H1 (cell line): ENCODE measurements around the gene DMBX1. TPM values are rescaled to one million over a fixed set of nuclear protein-coding genes. Genes with fewer than 3 reads are reported as not detected.
A peak's percentile ranks its signal among the peaks of the same experiment; 100 is the strongest.

ENCODE experiments used
- CTCF ChIA-PET: fragments of 300-600 bp; sonication (Branson Sonifier 250); formaldehyde crosslinking; loops from one replicate; lab custom pipeline; 2021; ENCODE audit not compliant: partially characterized antibody; lab: Charles Lee
- POLR2A ChIA-PET: fragments of 300-600 bp; sonication (Branson Sonifier 250); formaldehyde crosslinking; loops from one replicate; lab custom pipeline; 2021; ENCODE audit warnings: inconsistent platforms; ENCODE audit not compliant: partially characterized antibody; lab: Charles Lee
- DNase-seq, 2 experiments: peaks; one replicate each; pipeline versions ENCODE4 v3.0.0 to v3.0.0-alpha.2; 2010 to 2022; ENCODE audit warnings: low spot score in 2 of 2, low read depth in 1 of 2, mixed read lengths in 1 of 2
- FAIRE-seq: peaks from 2 replicates; lab custom pipeline; 2011; peaks lifted over from hg19 to GRCh38; lab: Jason Lieb, UNC
- H2AFZ ChIP-seq: 2 replicates; pipeline ENCODE4 v1.8.1; 2012; ENCODE audit warnings: low read length, inconsistent platforms
- H2AK5ac ChIP-seq: 2 replicates; pipeline ENCODE4 v1.6.1; 2013; ENCODE audit warnings: low read depth, low read length
- H2BK120ac ChIP-seq: replicated peaks from 2 replicates; pipeline ENCODE3; 2013; ENCODE audit warnings: low read depth, low read length, inconsistent platforms
- H2BK12ac ChIP-seq: 2 replicates; pipeline ENCODE4 v1.6.1; 2013; ENCODE audit warnings: low read depth, low read length
- H2BK15ac ChIP-seq: 2 replicates; pipeline ENCODE4 v1.6.1; 2013; ENCODE audit warnings: low read length
- H2BK20ac ChIP-seq: 2 replicates; pipeline ENCODE4 v1.6.1; 2013; ENCODE audit warnings: low read length
- H2BK5ac ChIP-seq: 2 replicates; pipeline ENCODE4 v1.6.1; 2013; ENCODE audit warnings: low read depth, low read length
- H3K14ac ChIP-seq: 2 replicates; pipeline ENCODE4 v1.6.1; 2013; ENCODE audit warnings: inconsistent platforms; ENCODE audit not compliant: insufficient read length
- H3K18ac ChIP-seq: 2 replicates; pipeline ENCODE4 v1.6.1; 2013; ENCODE audit warnings: low read length; ENCODE audit errors: extremely low read depth
- H3K23ac ChIP-seq: 2 replicates; pipeline ENCODE4 v1.6.1; 2013; ENCODE audit warnings: inconsistent platforms; ENCODE audit not compliant: insufficient read length
- H3K23me2 ChIP-seq: 2 replicates; pipeline ENCODE4 v1.6.1; 2013; ENCODE audit warnings: low read depth, low read length
- H3K27ac ChIP-seq: 2 replicates; pipeline ENCODE4 v1.6.1; 2011; ENCODE audit warnings: low read depth, low read length, inconsistent platforms
- H3K27me3 ChIP-seq, 4 experiments: replicated peaks in 1 of 4; 1 replicate in 1 of 4; 2 replicates in 3 of 4; pipeline versions ENCODE4 v1.6.1 to v1.8.1; 2011 to 2013; ENCODE audit warnings: low read length in 3 of 4, mild to moderate bottlenecking in 3 of 4, inconsistent platforms in 2 of 4, mixed read lengths in 2 of 4, moderate library complexity in 1 of 4; ENCODE audit not compliant: control insufficient read depth in 3 of 4, insufficient read depth in 3 of 4; ENCODE audit errors: extremely low read depth in 1 of 4
- H3K36me3 ChIP-seq, 4 experiments: 2 replicates each; pipeline versions ENCODE4 v1.6.1 to v1.8.1; 2011 to 2013; ENCODE audit warnings: mild to moderate bottlenecking in 4 of 4, low read length in 3 of 4, moderate library complexity in 2 of 4, control low read depth in 1 of 4, inconsistent platforms in 1 of 4; ENCODE audit not compliant: insufficient read depth in 4 of 4, control insufficient read depth in 2 of 4
- H3K4ac ChIP-seq: replicated peaks from 2 replicates; pipeline ENCODE3; 2013; ENCODE audit warnings: low read length, low read depth, mixed read lengths, inconsistent platforms; ENCODE audit not compliant: insufficient read length
- H3K4me1 ChIP-seq, 4 experiments: replicated peaks in 1 of 4; 1 replicate in 1 of 4; 2 replicates in 3 of 4; pipeline versions ENCODE4 v1.6.1 to v1.8.1; 2011 to 2013; ENCODE audit warnings: low read length in 3 of 4, inconsistent platforms in 2 of 4, mixed read lengths in 1 of 4; ENCODE audit not compliant: insufficient read depth in 4 of 4, control insufficient read depth in 3 of 4
- H3K4me2 ChIP-seq, 2 experiments: 2 replicates each; pipeline versions ENCODE4 v1.6.1 to v1.8.1; 2011 to 2013; ENCODE audit warnings: low read depth in 2 of 2, low read length in 2 of 2, control low read depth in 1 of 2, inconsistent platforms in 1 of 2, mild to moderate bottlenecking in 1 of 2; ENCODE audit not compliant: insufficient read depth in 1 of 2
- H3K4me3 ChIP-seq, 4 experiments: fragments of 200-600, 300-600 bp in 1 of 4; sonication (generic), shearing (Covaris generic), sonication (Bioruptor Twin) in 1 of 4; 2 replicates each; pipeline versions ENCODE4 v1.5.1 to v1.8.1; 2011 to 2016; ENCODE audit warnings: low read length in 4 of 4, low read depth in 3 of 4, control low read depth in 2 of 4, inconsistent platforms in 2 of 4, mild to moderate bottlenecking in 2 of 4, mixed read lengths in 1 of 4, moderate library complexity in 1 of 4; ENCODE audit not compliant: insufficient read depth in 2 of 4; ENCODE audit errors: extremely low read depth in 1 of 4
- H3K56ac ChIP-seq: replicated peaks from 2 replicates; pipeline ENCODE3; 2013; ENCODE audit warnings: low read depth, mild to moderate bottlenecking, mixed read lengths, low read length, inconsistent platforms; ENCODE audit not compliant: insufficient read length
- H3K79me1 ChIP-seq: 2 replicates; pipeline ENCODE4 v1.6.1; 2013; ENCODE audit warnings: low read depth, low read length, control low read depth
- H3K79me2 ChIP-seq, 2 experiments: 2 replicates each; pipeline versions ENCODE4 v1.6.1 to v1.8.1; 2012 to 2013; ENCODE audit warnings: low read length in 2 of 2, mild to moderate bottlenecking in 2 of 2, inconsistent platforms in 1 of 2; ENCODE audit not compliant: insufficient read depth in 2 of 2, control insufficient read depth in 1 of 2
- H3K9ac ChIP-seq, 4 experiments: replicated peaks in 1 of 4; 1 replicate in 1 of 4; 2 replicates in 3 of 4; pipeline versions ENCODE4 v1.6.1 to v1.8.1; 2011 to 2013; ENCODE audit warnings: low read depth in 3 of 4, low read length in 3 of 4, control low read depth in 2 of 4, mild to moderate bottlenecking in 2 of 4, moderate library complexity in 2 of 4, inconsistent platforms in 1 of 4; ENCODE audit errors: extremely low read depth in 1 of 4
- H3K9me3 ChIP-seq, 2 experiments: 2 replicates each; pipeline versions ENCODE4 v1.6.1 to v1.8.1; 2012 to 2013; ENCODE audit warnings: mild to moderate bottlenecking in 2 of 2, moderate library complexity in 2 of 2, control low read depth in 1 of 2, inconsistent platforms in 1 of 2, low read depth in 1 of 2, low read length in 1 of 2, mixed read lengths in 1 of 2; ENCODE audit not compliant: insufficient read depth in 2 of 2
- H4K20me1 ChIP-seq, 2 experiments: replicated peaks in 1 of 2; 2 replicates each; pipeline versions ENCODE3 to v1.8.1; 2011 to 2013; ENCODE audit warnings: inconsistent platforms in 2 of 2, low read length in 2 of 2, mild to moderate bottlenecking in 1 of 2; ENCODE audit not compliant: insufficient read depth in 2 of 2, control insufficient read depth in 1 of 2
- H4K5ac ChIP-seq: 2 replicates; pipeline ENCODE4 v1.6.1; 2013; ENCODE audit warnings: low read length, low read depth, mixed read lengths, inconsistent platforms; ENCODE audit not compliant: insufficient read length
- H4K8ac ChIP-seq: 2 replicates; pipeline ENCODE4 v1.8.0; 2013; ENCODE audit warnings: mild to moderate bottlenecking, moderate library complexity, low read length, inconsistent platforms; ENCODE audit not compliant: insufficient read depth; ENCODE audit errors: extremely low read depth
- H4K91ac ChIP-seq: replicated peaks from 2 replicates; pipeline ENCODE3; 2013; ENCODE audit warnings: low read length, mixed read lengths, inconsistent platforms; ENCODE audit not compliant: insufficient read length
- CTCF ChIP-seq, 3 experiments: IDR thresholded peaks; 1 replicate in 2 of 3; 2 replicates in 1 of 3; pipeline versions ENCODE4 v1.5.1 to v1.6.1; 2011; ENCODE audit warnings: low read length in 3 of 3, mild to moderate bottlenecking in 3 of 3, inconsistent platforms in 2 of 3, low read depth in 1 of 3, moderate library complexity in 1 of 3; ENCODE audit not compliant: insufficient read depth in 1 of 3; ENCODE audit errors: control extremely low read depth in 1 of 3
- RAD21 ChIP-seq, 2 experiments: IDR thresholded peaks in 1 of 2; conservative IDR thresholded peaks in 1 of 2; 2 replicates each; pipeline ENCODE4 v1.6.1; 2011; ENCODE audit warnings: low read depth in 2 of 2, low read length in 2 of 2, improper control_type of control experiment in 1 of 2, inconsistent platforms in 1 of 2, mild to moderate bottlenecking in 1 of 2, moderate library complexity in 1 of 2
- SIN3A ChIP-seq, 2 experiments: IDR thresholded peaks in 1 of 2; conservative IDR thresholded peaks in 1 of 2; 2 replicates each; pipeline ENCODE4 v1.6.1; 2011 to 2012; ENCODE audit warnings: low read length in 2 of 2, improper control_type of control experiment in 1 of 2, low read depth in 1 of 2, mild to moderate bottlenecking in 1 of 2
- WGBS, 2 experiments: shearing (Covaris generic) in 1 of 2; methylation state at CpG; one replicate each; pipeline versions ENCODE4 v1.1.6 to v1.1.7; 2013 to 2015; ENCODE audit warnings: low lambda C conversion rate in 2 of 2, mixed read lengths in 2 of 2, inconsistent platforms in 1 of 2, low coverage in 1 of 2, missing lambda C conversion rate in 1 of 2; ENCODE audit not compliant: insufficient replicate concordance in 2 of 2, insufficient coverage in 1 of 2, insufficient read length in 1 of 2; ENCODE audit errors: extremely low coverage in 1 of 2, missing lambda C conversion rate in 1 of 2; 5-methylcytosine and 5-hydroxymethylcytosine counted together
- polyA plus RNA-seq, 7 experiments: library from polyadenylated mRNA; depleted of rRNA in 3 of 7; stranded (reverse) in 5 of 7; unstranded in 2 of 7; fragments of >200 nt in 5 of 7; fragments of 200-250 nt in 2 of 7; gene quantifications; 1 replicate in 5 of 7; 2 replicates in 1 of 7; 4 replicates in 1 of 7; pipeline versions ENCODE4 v1.2.1 to v1.2.3, GENCODE V29; 2011 to 2013; ENCODE audit warnings: missing spikeins in 2 of 7, mixed read lengths in 2 of 7
- total RNA-seq: library from RNA; stranded (reverse); fragmentation: NEBNext Ultra II Directional; extraction: Animal tissue kit (Norgen Biotek cat#: 25700); gene quantifications from 2 replicates; pipeline ENCODE4 v1.2.1, GENCODE V29; 2021

Gene DMBX1
- total and polyA plus RNA-seq, 2 of the 8 experiments (the other 6 are each of a cell fraction or from before 2014, with no cell fraction given), result 0.23 to 0.30 TPM

- H3K36me3 ChIP-seq, result no peaks in the 10 kb centered on the region
- H3K79me1 ChIP-seq, result no peaks in the 10 kb centered on the region
- H3K4me2 ChIP-seq, result 0 out of 4 replicates have a peak overlapping the region, but pooled peaks of 1 of the 2 experiments have one; percentile 26
- H3K9me3 ChIP-seq, result no peaks in the 10 kb centered on the region
- no peak overlapping the region for H4K5ac ChIP-seq
- no peak for DNase-seq
- ChIA-PET POLR2A (interaction anchor here (0.6 to 1.2 kb wide), 4 partner anchors 12 to 87 kb away, joined by 3 to 5 read pairs (median 4); no protein-coding TSS in a partner anchor), CTCF (interaction anchor here (0.6 to 25.0 kb wide), 23 partner anchors 11 to 217 kb away, joined by 3 to 1068 read pairs (median 4); partner anchors contain the start of genes DMBX1, KNCN and MKNK1)
- no peak overlapping the region for H2BK12ac ChIP-seq
- peak in 2 of 3 experiments; percentile 33 to 42; a peak in 3 of 4 replicates for TF ChIP-seq CTCF (IDR thresholded peaks at IDR 0.05; ENCODE audit: control extremely low read depth in 1 of 3, insufficient read depth in 1 of 3, low read depth in 1 of 3, low read length in 3 of 3)
- peak; percentile 33 to 41; a peak in 3 of 4 replicates for TF ChIP-seq RAD21 (IDR thresholded peaks at IDR 0.05 in 1 of 2, conservative IDR thresholded peaks at IDR 0.05 in 1 of 2; ENCODE audit: low read depth in 2 of 2, low read length in 2 of 2)
- no peak for TF ChIP-seq SIN3A (conservative IDR thresholded peaks at IDR 0.05 in 1 of 2, IDR thresholded peaks at IDR 0.05 in 1 of 2; ENCODE audit: low read depth in 1 of 2, low read length in 2 of 2)
- no peak overlapping the region for H4K91ac ChIP-seq
- H3K4me3 ChIP-seq, result no peak overlapping the region
- no peak overlapping the region for H3K23ac ChIP-seq
- peaks cover 28 to 92% (median 74%) of the 10 kb centered on the region in 4 experiments for H3K27me3 ChIP-seq
- FAIRE-seq, result no peak
- no peak overlapping the region for H4K8ac ChIP-seq
- H3K27ac ChIP-seq, result no peak overlapping the region
- no peak overlapping the region for H2BK120ac ChIP-seq
- peaks cover 7% of the 10 kb centered on the region; the same call in 1 of the 2 replicates for H3K23me2 ChIP-seq
- H2BK20ac ChIP-seq, result no peak overlapping the region
- no peak overlapping the region for H3K18ac ChIP-seq
- peaks cover 2 to 3% of the 10 kb centered on the region in 2 experiments for H4K20me1 ChIP-seq
- H3K14ac ChIP-seq, result no peak overlapping the region
- H2BK5ac ChIP-seq, result no peak overlapping the region
- no peaks in the 10 kb centered on the region for H3K79me2 ChIP-seq
- no peak overlapping the region for H3K56ac ChIP-seq
- H2AK5ac ChIP-seq, result no peak overlapping the region
- peaks cover 5 to 13% (median 9%) of the 10 kb centered on the region in 4 experiments for H3K4me1 ChIP-seq
- 51% methylated on average over 6 of the region's 6 CpGs; no CpG with 5 or more reads in 1 of the 2 experiments for WGBS, 2 experiments
- H3K9ac ChIP-seq, result no peak overlapping the region
- H2BK15ac ChIP-seq, result peak overlapping the region; percentile 31; the same call in 1 of the 2 replicates
- H2AFZ ChIP-seq, result no peak overlapping the region
- H3K4ac ChIP-seq, result no peak overlapping the region
Measured at GRCh38 chr1:46530791-46531409, 41.3 kb downstream of the DMBX1 start.
